K562 (cell line): ENCODE data around the gene SESN3. TPM values are rescaled to one million over a fixed set of nuclear protein-coding genes. Genes with fewer than 3 reads are reported as not detected.

ENCODE experiments used
- ARHGAP35 ChIP-seq: fragments of 450-650 bp; IDR thresholded peaks from 2 replicates; pipeline ENCODE4 v1.6.1; 2018; ENCODE audit not compliant: partially characterized antibody
- MAFK ChIP-seq: IDR thresholded peaks from 2 replicates; pipeline ENCODE4 v1.6.1; 2011; ENCODE audit warnings: low read length, improper control_type of control experiment
- PYGO2 ChIP-seq: fragments of 450-650 bp; IDR thresholded peaks from 2 replicates; pipeline ENCODE4 v1.6.1; 2016; ENCODE audit warnings: mild to moderate bottlenecking, missing genetic modification characterization, moderate library complexity, missing compliant biosample characterization
- SMAD2 ChIP-seq: fragments of 150-350 bp; IDR thresholded peaks from 2 replicates; pipeline ENCODE4 v1.6.1; 2014; ENCODE audit warnings: low read depth, mild to moderate bottlenecking, low read length
- polyA plus RNA-seq, 8 experiments: library from polyadenylated mRNA; depleted of rRNA in 4 of 8; stranded (reverse) in 5 of 8; unstranded in 3 of 8; fragments of >200 nt; fragmentation: Nextera tagmentation in 2 of 8; fragmentation: Illumina TruSeq in 1 of 8; extraction: Ambion mirVana in 2 of 8; extraction: Trizol in 1 of 8; gene quantifications; 2 replicates each; pipeline versions ENCODE4 v1.2.1 to v1.2.3, GENCODE V29; 2011 to 2014; ENCODE audit warnings: inconsistent platforms in 1 of 8, missing spikeins in 1 of 8
- total RNA-seq, 7 experiments: library from RNA; depleted of rRNA in 6 of 7; stranded (reverse); fragments of >200 nt in 6 of 7; fragmentation: Illumina TruSeq in 2 of 7; extraction: Trizol in 2 of 7; gene quantifications; 2 replicates each; pipeline versions ENCODE4 v1.2.1 to v1.2.3, GENCODE V29; 2011 to 2021; ENCODE audit warnings: low replicate concordance in 1 of 7
- TF ChIP-seq, protein P1 (sequence below), 2 experiments: fragments of 250-450 bp in 1 of 2; fragments of 450-650 bp in 1 of 2; sonication (Bioruptor Pico) in 1 of 2; IDR thresholded peaks; 2 replicates each; pipeline versions ENCODE4 v1.6.1 to v1.8.0; 2016 to 2021; ENCODE audit warnings: mild to moderate bottlenecking in 2 of 2, moderate library complexity in 2 of 2, missing compliant biosample characterization in 1 of 2, missing genetic modification characterization in 1 of 2
- TF ChIP-seq, protein P2 (sequence below): sonication (generic); formaldehyde crosslinking; IDR thresholded peaks from 2 replicates; pipeline ENCODE4 v1.8.1; 2023; ENCODE audit warnings: missing genetic modification reagents, mild to moderate bottlenecking, borderline replicate concordance

Gene SESN3
- total and polyA plus RNA-seq, 9 of the 15 experiments (the other 6 are each of a cell fraction or from before 2014, with no cell fraction given): 0.44 to 2.6 (median 1.5) TPM

DNA sequence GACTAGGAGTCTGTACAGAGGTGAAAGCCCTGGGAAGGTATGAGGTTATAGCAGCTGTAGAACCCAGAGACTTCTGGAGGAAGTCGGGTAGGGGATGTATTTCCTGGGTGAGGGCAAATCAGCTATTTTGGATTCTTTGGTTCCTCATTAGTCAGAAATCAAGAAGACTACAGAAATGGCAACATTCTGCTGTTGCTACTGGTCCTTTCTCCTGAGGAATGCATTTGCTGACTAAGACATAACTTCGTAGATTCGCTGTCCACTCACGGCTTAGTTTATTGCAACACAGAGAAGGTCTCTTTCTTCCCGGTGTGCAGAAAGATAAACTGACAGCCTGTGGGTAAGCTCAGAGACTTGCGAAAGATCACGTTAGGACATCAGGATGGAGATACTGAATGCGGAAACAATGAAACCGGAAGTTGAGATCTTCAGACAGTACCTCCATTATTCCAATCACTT lies 25.3 kb upstream of the SESN3 start (continued):
- TF ChIP-seq, protein P1, sequence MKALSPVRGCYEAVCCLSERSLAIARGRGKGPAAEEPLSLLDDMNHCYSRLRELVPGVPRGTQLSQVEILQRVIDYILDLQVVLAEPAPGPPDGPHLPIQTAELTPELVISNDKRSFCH (CRISPR knock-in tag; IDR thresholded peaks at IDR 0.05): no peak
- TF ChIP-seq, protein P1 (tag; IDR thresholded peaks at IDR 0.05): no peak
- TF ChIP-seq SMAD2 (no peak), PYGO2 (tag) (no peak), MAFK (peak; percentile 56), ARHGAP35 (no peak)
- TF ChIP-seq, protein P2, sequence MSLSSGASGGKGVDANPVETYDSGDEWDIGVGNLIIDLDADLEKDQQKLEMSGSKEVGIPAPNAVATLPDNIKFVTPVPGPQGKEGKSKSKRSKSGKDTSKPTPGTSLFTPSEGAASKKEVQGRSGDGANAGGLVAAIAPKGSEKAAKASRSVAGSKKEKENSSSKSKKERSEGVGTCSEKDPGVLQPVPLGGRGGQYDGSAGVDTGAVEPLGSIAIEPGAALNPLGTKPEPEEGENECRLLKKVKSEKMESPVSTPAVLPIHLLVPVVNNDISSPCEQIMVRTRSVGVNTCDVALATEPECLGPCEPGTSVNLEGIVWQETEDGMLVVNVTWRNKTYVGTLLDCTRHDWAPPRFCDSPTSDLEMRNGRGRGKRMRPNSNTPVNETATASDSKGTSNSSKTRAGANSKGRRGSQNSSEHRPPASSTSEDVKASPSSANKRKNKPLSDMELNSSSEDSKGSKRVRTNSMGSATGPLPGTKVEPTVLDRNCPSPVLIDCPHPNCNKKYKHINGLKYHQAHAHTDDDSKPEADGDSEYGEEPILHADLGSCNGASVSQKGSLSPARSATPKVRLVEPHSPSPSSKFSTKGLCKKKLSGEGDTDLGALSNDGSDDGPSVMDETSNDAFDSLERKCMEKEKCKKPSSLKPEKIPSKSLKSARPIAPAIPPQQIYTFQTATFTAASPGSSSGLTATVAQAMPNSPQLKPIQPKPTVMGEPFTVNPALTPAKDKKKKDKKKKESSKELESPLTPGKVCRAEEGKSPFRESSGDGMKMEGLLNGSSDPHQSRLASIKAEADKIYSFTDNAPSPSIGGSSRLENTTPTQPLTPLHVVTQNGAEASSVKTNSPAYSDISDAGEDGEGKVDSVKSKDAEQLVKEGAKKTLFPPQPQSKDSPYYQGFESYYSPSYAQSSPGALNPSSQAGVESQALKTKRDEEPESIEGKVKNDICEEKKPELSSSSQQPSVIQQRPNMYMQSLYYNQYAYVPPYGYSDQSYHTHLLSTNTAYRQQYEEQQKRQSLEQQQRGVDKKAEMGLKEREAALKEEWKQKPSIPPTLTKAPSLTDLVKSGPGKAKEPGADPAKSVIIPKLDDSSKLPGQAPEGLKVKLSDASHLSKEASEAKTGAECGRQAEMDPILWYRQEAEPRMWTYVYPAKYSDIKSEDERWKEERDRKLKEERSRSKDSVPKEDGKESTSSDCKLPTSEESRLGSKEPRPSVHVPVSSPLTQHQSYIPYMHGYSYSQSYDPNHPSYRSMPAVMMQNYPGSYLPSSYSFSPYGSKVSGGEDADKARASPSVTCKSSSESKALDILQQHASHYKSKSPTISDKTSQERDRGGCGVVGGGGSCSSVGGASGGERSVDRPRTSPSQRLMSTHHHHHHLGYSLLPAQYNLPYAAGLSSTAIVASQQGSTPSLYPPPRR (CRISPR knock-in tag): no peak
